ENCODE results near the gene BPIFA2.
A peak's percentile ranks its signal among the peaks of the same experiment; 100 is the strongest.
"Not testable (repeated sequence)": the region's sequence is repeated elsewhere in the genome, so short reads cannot be mapped to it uniquely, and the experiment has no call there.

BPIFA2 gene, protein sequence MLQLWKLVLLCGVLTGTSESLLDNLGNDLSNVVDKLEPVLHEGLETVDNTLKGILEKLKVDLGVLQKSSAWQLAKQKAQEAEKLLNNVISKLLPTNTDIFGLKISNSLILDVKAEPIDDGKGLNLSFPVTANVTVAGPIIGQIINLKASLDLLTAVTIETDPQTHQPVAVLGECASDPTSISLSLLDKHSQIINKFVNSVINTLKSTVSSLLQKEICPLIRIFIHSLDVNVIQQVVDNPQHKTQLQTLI

DNA sequence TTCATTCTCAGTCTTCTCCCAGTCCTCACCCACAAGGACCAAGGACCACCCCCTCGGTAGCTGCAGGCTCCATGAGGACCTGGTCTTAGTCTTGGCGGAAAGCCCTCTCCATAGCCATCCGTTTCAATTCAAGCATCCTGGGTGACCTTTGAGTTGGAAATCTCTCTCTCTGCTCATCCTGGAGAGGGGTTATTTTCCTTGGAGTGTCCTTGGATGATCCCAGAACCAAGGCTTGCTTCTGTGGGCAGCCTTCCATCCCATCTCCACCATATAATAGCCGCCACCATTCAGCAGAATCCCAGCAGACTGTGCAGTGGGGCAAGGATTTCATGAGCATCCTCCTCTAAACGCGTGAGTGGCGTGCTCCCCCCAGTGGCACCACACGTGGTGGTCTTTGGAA lies at the start of gene BPIFA2:
TSS of gene BPIFA2 (plus strand) at position 301 of the 400 bp plus-strand sequence. CDS start 987 bp downstream, outside the sequence.
- DNase-seq: no peak

GRCh38 chr20:33119725-33120720 lies 47.9 kb upstream of the BPIFA2 start:
- DNase-seq: no peak

- no peak for DNase-seq
Measured at GRCh38 chr20:33120934-33121333, 47.0 kb upstream of the BPIFA2 start.

GRCh38 chr20:33122297-33122696 lies 45.7 kb upstream of the BPIFA2 start:
- not testable (repeated sequence) for DNase-seq

DNA sequence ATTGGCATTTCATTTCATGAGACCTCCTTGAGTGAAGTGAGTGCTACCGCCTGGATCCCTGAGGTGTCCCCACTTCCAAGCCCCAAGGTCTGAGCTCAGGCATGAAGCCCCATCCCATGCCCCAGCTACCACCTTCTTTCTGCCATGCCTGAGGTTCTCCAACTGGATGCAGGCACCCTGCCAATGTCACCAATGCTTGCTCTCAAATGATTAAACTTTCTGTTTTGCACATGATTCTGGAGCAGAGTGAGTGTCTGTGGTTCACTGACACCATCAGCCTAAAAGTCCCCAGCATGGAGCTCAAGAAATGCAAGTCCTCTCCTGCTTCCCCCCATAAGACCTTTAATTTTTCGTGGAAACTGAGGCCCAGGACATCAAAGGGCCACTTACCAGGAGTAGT lies 43.7 kb upstream of the BPIFA2 start:
- no peak for DNase-seq

- no peak for DNase-seq
Measured at GRCh38 chr20:33124994-33125393, 43.0 kb upstream of the BPIFA2 start.

- DNase-seq: no peak
Measured at GRCh38 chr20:33125983-33126382, 42.0 kb upstream of the BPIFA2 start.

DNA sequence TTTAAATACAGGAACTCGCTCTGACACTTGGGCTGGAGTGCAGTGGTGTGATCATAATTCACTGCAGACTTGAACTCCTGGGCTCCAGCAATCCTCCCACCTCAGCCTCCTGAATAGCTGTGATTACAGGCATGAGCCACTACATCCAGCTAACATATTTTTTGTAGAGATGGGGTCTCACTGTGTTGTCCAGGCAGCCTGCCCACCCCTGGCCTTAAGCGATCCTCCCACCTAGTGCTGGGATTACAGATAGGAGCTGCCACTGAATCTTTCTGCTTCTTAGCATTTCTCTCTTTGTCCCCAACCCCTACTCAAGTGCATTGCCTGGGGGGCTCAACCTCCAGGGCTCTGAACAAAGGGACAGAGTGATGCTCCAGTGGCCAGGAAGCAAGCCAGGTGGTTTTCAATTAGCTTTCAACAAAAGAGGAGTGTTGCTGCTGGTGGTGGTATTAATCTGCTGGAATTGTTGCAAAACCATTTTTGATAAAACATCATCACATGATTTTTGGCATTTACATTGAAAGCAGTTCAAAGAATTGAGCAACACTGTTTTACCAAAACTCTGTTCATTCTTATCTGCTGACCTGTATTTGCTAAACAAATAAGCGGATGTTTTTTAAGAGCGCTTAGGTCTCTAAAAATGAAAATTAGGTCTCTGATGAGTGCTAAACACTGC lies 40.4 kb upstream of the BPIFA2 start:
- DNase-seq: no peak

GRCh38 chr20:33130568-33131061 lies 37.3 kb upstream of the BPIFA2 start:
- peak; percentile 76 for DNase-seq

GRCh38 chr20:33131949-33132473 lies 35.9 kb upstream of the BPIFA2 start:
- DNase-seq: no peak

DNA sequence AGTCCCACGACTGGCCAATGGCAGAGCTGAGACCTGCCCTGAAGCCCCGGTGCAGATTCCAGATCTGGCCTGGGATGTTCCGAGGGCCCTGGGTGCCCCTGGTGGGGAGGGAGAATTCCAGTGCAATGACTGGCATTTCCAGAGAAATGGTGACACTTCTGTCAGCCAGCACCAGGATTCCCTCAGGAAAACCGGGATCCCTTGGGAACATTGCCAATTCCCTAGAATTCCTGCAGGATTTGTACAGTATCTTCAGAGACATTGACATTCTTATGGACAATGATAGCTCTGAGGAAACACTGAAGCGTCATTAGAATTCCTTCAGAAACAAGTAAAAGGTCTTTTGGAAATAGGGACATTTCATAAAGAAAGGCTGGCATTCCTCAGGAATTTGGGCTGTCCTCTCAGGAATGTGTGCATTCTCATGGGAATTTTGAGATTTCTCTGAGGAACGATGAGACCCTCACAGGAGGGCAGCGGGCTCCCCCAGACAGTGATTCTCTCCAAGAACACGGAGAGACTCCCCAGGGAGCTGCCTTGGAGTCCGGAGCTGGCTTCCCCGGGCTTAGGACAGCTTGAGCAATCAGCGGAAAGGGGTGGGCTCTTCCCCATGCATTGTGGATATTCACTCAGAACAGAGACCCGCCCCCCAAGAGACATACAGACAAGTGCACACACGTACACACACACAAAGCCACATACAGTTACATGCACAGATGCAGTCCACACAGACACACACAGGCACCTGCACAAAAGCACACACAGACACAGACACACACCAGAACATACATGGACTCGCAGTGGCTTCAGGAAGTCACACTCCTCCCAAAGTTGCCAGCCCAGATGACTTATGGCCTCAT lies 35.2 kb upstream of the BPIFA2 start:
- DNase-seq: peak; percentile 19

DNA sequence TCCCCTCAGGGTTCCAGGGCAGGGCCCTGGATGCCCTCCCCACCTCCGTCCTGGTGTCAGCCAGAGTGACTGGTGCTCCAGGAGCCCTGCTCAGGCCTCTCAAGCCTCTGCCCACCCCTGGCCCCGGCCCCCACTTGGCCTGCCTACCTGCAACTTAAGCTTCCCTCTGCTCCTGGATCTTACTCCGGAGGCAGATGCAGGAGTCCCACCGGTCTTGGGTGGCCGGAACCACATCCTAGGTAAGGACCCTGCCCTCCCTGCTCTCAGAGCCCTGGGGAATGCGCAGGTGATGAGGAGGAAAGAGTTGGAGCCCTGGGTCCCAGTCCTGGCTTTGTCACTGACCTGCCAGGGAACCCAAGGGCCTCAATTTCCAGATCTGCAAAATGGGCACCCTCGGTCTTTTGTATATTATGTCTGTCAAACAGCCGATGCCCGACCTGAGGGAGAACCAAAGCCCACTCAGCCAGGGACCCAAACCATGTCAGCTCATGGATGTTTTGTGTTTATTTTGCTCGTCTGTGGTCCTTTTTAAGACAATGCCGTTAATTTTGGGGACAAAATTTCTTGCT lies 34.5 kb upstream of the BPIFA2 start:
- no peak for DNase-seq

DNA sequence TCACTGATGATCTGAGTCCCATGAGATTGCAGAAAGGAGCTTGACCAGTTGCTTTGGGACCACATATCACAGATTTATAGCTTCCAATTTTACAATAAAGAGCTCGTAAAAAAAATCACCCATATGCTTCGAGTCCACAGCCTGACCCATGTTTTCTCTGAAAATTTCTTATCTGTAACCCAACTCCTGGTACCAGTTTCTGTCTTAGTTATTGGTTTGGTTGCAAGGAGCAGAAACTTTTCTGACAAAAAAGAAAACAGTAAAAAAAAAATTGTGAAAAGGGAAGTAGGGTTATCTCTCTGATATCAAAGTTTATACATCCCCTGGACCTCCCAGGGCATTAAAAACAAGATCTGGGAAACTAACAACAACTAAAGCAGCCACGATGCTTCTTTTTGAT lies 30.8 kb upstream of the BPIFA2 start:
- no peak for DNase-seq

DNA sequence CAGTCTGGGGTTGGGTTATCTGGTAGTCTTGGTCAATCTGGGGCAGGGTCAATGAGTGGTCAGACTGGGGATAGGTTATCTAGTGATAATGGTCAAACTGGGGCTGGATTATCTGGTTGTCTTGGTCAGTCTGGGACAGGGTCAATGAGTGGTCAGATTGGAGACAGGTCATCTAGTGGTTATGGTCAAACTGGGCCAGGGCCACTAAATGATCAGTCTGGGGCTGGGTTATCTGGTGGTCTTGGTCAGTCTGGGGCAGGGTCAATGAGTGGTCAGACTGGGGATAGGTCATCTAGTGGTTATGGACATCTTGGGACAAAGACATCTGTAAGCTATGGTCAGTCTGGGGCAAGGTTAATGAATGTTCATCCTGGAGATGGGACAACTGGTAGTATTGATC lies 28.5 kb upstream of the BPIFA2 start:
- DNase-seq: no peak

DNA sequence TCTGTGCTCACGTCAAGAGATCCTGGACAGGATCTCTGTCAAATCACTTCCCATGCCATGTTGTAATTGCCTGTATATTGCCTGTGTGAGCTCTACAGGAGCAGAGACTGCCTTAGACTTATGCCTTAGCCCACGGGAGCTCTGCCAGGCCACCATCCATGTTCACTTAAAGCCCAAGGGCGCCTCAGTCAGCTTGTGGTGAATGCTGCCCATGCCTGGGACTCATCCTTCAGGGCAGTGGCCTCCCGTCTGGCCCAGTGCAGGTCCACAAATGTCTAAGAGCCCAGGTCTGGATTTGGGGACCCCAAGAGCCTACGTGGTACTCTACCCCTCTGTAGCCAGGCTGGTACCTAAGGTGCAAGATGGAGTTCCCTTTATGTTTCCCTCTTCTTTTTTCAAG lies 22.4 kb upstream of the BPIFA2 start:
- DNase-seq: no peak

DNA sequence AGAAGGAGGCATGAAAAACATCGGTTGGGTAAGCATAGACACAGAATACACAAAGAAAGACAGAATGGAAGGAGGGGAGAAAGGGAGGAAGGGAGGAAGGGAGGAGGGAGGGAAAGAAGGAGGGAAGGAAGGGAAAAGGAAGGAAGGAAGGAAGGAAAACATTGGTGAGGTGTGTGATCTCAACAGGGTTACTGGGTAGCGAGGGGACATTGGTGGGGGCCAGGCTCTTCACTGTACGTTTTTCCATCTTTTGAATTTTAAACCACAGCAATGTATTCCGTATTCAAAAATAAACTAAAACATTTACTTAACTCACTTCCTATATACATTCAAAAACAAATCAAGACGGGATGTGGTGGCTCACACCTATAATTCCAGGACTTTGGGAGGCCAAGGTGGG lies 20.7 kb upstream of the BPIFA2 start:
- no peak for DNase-seq

DNA sequence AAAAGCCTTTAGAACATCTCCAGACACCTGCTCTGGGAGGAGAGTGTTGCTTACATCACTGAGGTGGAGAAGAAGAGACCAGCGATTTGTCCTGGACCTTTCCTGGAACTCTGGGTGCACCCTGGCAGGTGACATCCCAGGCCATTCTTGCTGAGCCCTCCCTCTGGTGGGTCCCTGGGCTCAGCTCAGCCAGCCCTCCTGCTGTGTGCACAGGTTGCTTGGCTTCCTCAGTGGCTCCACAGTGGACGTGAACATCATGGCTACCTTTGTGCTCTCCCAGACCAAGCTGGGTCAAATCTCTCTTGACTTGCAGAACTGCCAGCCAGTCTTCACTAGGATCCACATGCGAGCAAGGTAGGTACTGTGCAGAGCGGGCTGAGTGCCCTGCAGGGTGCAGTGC lies 19.9 kb upstream of the BPIFA2 start:
- no peak for DNase-seq

GRCh38 chr20:33154252-33154651 lies 13.7 kb upstream of the BPIFA2 start:
- DNase-seq: no peak

DNA sequence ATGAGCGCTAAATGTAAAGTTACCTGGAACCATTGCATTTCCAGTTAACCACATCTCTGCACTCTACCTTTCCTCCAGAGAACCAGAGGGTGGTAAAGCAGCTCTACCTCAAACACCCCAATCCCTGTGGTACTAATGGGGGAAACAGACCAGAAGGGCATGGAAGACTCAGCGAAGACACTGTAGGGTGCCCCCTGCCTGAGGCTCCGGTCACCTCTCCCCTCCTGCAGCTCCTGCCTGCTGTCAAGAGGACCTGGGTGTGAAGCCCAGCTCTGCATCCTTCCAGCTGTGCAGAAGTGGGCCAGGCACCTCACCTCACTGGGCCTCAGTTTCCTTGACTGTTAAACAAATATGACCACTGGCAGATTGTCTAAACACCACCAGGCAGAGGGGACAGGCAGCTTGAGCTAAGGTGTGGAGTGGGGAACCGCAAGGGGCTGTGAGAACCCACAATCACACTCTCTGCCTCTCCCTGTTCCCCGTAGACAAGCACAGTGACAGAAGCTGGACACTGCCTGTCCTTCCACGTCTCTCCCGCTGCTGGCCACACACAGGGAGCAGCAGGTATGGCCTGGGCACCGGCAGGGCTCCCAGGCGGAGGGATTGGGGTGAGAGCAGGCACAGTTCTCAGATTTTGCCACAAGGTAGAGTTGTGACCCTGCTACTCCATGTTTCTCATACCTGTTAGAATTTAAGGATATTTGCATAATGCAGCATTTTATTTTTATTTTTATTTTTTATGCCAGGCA lies 9.1 kb upstream of the BPIFA2 start:
- no peak for DNase-seq

DNA sequence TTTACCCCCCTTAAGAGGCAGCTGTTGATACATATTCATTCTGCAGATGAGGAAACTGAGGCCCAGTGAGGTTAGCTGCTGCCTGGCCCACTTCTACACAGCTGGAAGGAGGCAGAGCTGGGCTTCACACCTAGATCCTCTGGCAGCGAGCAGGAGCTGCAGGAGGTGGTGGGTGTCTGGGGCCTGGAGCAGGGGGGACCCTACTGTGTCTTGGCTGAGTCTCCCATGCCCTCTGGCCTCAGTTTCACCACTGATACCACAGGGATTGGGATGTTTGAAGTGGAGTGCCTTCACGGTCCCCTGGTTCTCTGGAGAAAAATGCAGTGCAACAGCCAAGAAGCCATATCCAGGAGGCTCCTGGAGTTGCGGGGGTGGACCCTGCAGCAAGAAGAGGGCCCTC lies 8.2 kb upstream of the BPIFA2 start:
- DNase-seq: no peak

DNA sequence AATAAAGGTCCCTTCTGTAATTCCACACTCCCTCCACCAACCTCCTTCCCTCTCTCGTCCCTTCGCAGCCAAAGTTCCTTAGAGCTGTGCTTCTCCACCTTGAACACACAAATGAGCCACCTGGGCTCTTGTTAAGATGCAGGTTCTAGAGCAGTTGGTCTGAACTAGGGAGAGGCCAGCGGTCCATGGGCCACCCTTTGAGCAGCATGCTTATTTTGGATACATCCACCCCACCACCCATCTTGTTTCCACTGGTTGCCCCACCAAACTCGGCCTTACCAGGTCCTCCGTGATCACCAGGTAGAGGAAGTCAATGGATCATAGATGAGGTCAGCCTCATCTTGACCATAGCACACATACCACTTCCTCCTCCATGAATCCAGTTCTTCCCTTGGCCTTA lies 7.3 kb upstream of the BPIFA2 start:
- no peak for DNase-seq

All from fibroblast of skin of right quadriceps (primary cell).